Naive thymus-derived CD8-positive, alpha-beta T cell (primary cell): ENCODE data around the gene GNG12. TPM values are rescaled to one million over a fixed set of nuclear protein-coding genes. Genes with fewer than 3 reads are reported as not detected.

ENCODE experiments used
- ATAC-seq, 2 donors: fragments of 150-1000 bp; cut with Tn5 transposase in 1 of 2; sonication (Bioruptor Pico), chemical (Tn5 transposase) in 1 of 2; 1 replicate in 1 of 2; 2 replicates in 1 of 2; pipeline ENCODE4 v1.10.0; 2021; ENCODE audit warnings: mild to moderate bottlenecking in 2 of 2, moderate library complexity in 2 of 2
- POLR2A ChIA-PET: fragments of 350-600 bp; sonication (Branson Sonifier 250); formaldehyde crosslinking; loops from one replicate; lab custom pipeline; 2021; ENCODE audit warnings: antibody characterized with exemption; lab: Charles Lee
- DNase-seq, 10 donors: peaks; one replicate each; pipeline versions ENCODE4 v3.0.0 to v3.0.0-alpha.2; 2020 to 2022
- H3K27ac Mint-ChIP-seq, 10 donors: one replicate each; pipeline ENCODE4 v1.8.0; 2020 to 2022; ENCODE audit warnings: mild to moderate bottlenecking in 10 of 10, mixed read lengths in 10 of 10, moderate library complexity in 4 of 10, inconsistent platforms in 1 of 10
- H3K27me3 Mint-ChIP-seq, 5 donors: one replicate each; pipeline ENCODE4 v1.8.0; 2021 to 2022; ENCODE audit warnings: mixed read lengths in 5 of 5
- H3K36me3 Mint-ChIP-seq, 3 donors: one replicate each; pipeline ENCODE4 v1.8.0; 2020 to 2022; ENCODE audit warnings: mixed read lengths in 3 of 3, mild to moderate bottlenecking in 2 of 3, inconsistent platforms in 1 of 3
- H3K4me1 Mint-ChIP-seq, 4 donors: one replicate each; pipeline ENCODE4 v1.8.0; 2021 to 2022; ENCODE audit warnings: mixed read lengths in 4 of 4
- H3K4me3 Mint-ChIP-seq, 10 donors: one replicate each; pipeline ENCODE4 v1.8.0; 2020 to 2022; ENCODE audit warnings: mild to moderate bottlenecking in 10 of 10, mixed read lengths in 10 of 10, moderate library complexity in 6 of 10, inconsistent platforms in 1 of 10
- H3K9me3 Mint-ChIP-seq, 9 donors: one replicate each; pipeline ENCODE4 v1.8.0; 2020 to 2022; ENCODE audit warnings: mixed read lengths in 9 of 9, mild to moderate bottlenecking in 3 of 9, inconsistent platforms in 1 of 9, moderate library complexity in 1 of 9
- polyA plus RNA-seq, 3 donors: library from polyadenylated mRNA; unstranded; fragments of 300-500 nt; fragmentation: Illumina TruSeq; gene quantifications; one replicate each; pipeline ENCODE4 v1.2.3, GENCODE V29; 2021
- total RNA-seq, 8 experiments: library from RNA in 2 of 8; stranded (reverse) in 2 of 8; gene quantifications; one replicate each; pipeline ENCODE4 v1.2.3 and lab custom pipeline; 2021 to 2026

GNG12 gene
- total and polyA plus RNA-seq, 5 experiments from 2014 or later: not detected

- Mint-ChIP-seq H3K27ac (peak overlapping the region in 1 of 10 donors; percentile 26), H3K4me3 (no peak overlapping the region), H3K4me1 (no peaks in the 10 kb centered on the region), H3K36me3 (no peaks in the 10 kb centered on the region), H3K9me3 (no peaks in the 10 kb centered on the region), H3K27me3 (peaks cover 0 to 4% (median 0%) of the 10 kb centered on the region in 5 donors)
- no peak for DNase-seq
- ATAC-seq: no peak
- POLR2A ChIA-PET: no interaction called here
Measured at GRCh38 chr1:67713057-67713846, 120.0 kb downstream of the GNG12 start.

GRCh38 chr1:67711855-67712212 lies 121.4 kb downstream of the GNG12 start:
- POLR2A ChIA-PET: no interaction called here
- peaks cover 0 to 4% (median 0%) of the 10 kb centered on the region in 5 donors for H3K27me3 Mint-ChIP-seq
- no peak overlapping the region for H3K27ac Mint-ChIP-seq
- DNase-seq (no peak), ATAC-seq (no peak)
- H3K4me1 Mint-ChIP-seq: no peaks in the 10 kb centered on the region
- no peaks in the 10 kb centered on the region for H3K36me3 Mint-ChIP-seq
- H3K9me3 Mint-ChIP-seq: no peaks in the 10 kb centered on the region
- no peak overlapping the region for H3K4me3 Mint-ChIP-seq

GRCh38 chr1:67711158-67711854 lies 122.0 kb downstream of the GNG12 start:
- no peaks in the 10 kb centered on the region for H3K36me3 Mint-ChIP-seq
- no peak for ATAC-seq
- H3K4me3 Mint-ChIP-seq: no peak overlapping the region
- no peaks in the 10 kb centered on the region for H3K9me3 Mint-ChIP-seq
- H3K4me1 Mint-ChIP-seq: no peaks in the 10 kb centered on the region
- no peak for DNase-seq
- no peak overlapping the region for H3K27ac Mint-ChIP-seq
- H3K27me3 Mint-ChIP-seq: peaks cover 0 to 4% (median 0%) of the 10 kb centered on the region in 5 donors
- POLR2A ChIA-PET: no interaction called here

- peaks cover 0 to 4% (median 0%) of the 10 kb centered on the region in 5 donors for H3K27me3 Mint-ChIP-seq
- ATAC-seq: no peak
- no peaks in the 10 kb centered on the region for H3K9me3 Mint-ChIP-seq
- POLR2A ChIA-PET: no interaction called here
- no peak overlapping the region for H3K27ac Mint-ChIP-seq
- no peak overlapping the region for H3K4me3 Mint-ChIP-seq
- no peak for DNase-seq
- peaks cover 0 to 2% (median 0%) of the 10 kb centered on the region in 4 donors for H3K4me1 Mint-ChIP-seq
- no peaks in the 10 kb centered on the region for H3K36me3 Mint-ChIP-seq
Measured at GRCh38 chr1:67710417-67710816, 122.8 kb downstream of the GNG12 start.

- Mint-ChIP-seq H3K4me1 (peaks cover 0 to 2% (median 0%) of the 10 kb centered on the region in 4 donors), H3K36me3 (no peaks in the 10 kb centered on the region), H3K27ac (peak overlapping the region in 1 of 10 donors; percentile 64), H3K9me3 (no peaks in the 10 kb centered on the region), H3K4me3 (no peak overlapping the region), H3K27me3 (peaks cover 0 to 1% (median 0%) of the 10 kb centered on the region in 5 donors)
- ATAC-seq (no peak), DNase-seq (no peak)
- POLR2A ChIA-PET: no interaction called here
Measured at GRCh38 chr1:67708606-67709005, 124.7 kb downstream of the GNG12 start.

- no peak overlapping the region for H3K4me3 Mint-ChIP-seq
- peaks cover 0 to 5% (median 1%) of the 10 kb centered on the region in 5 donors for H3K27me3 Mint-ChIP-seq
- no peak for DNase-seq
- ATAC-seq: no peak
- no peaks in the 10 kb centered on the region for H3K9me3 Mint-ChIP-seq
- peaks cover 0 to 2% (median 0%) of the 10 kb centered on the region in 4 donors for H3K4me1 Mint-ChIP-seq
- H3K27ac Mint-ChIP-seq: no peak overlapping the region
- POLR2A ChIA-PET: no interaction called here
- no peaks in the 10 kb centered on the region for H3K36me3 Mint-ChIP-seq
Measured at GRCh38 chr1:67705735-67706453, 127.4 kb downstream of the GNG12 start.

GRCh38 chr1:67704351-67704750 lies 128.9 kb downstream of the GNG12 start:
- H3K4me3 Mint-ChIP-seq: no peak overlapping the region
- POLR2A ChIA-PET: no interaction called here
- H3K27me3 Mint-ChIP-seq: peaks cover 0 to 5% (median 1%) of the 10 kb centered on the region in 5 donors
- H3K27ac Mint-ChIP-seq: no peak overlapping the region
- DNase-seq (no peak), ATAC-seq (no peak)
- no peaks in the 10 kb centered on the region for H3K9me3 Mint-ChIP-seq
- H3K4me1 Mint-ChIP-seq: peaks cover 0 to 4% (median 0%) of the 10 kb centered on the region in 4 donors
- H3K36me3 Mint-ChIP-seq: no peaks in the 10 kb centered on the region

- DNase-seq (no peak), ATAC-seq (no peak)
- POLR2A ChIA-PET: no interaction called here
- H3K4me3 Mint-ChIP-seq: no peak overlapping the region
- H3K36me3 Mint-ChIP-seq: no peaks in the 10 kb centered on the region
- H3K9me3 Mint-ChIP-seq: no peaks in the 10 kb centered on the region
- H3K27me3 Mint-ChIP-seq: peaks cover 0 to 5% (median 1%) of the 10 kb centered on the region in 5 donors
- no peak overlapping the region for H3K27ac Mint-ChIP-seq
- H3K4me1 Mint-ChIP-seq: peaks cover 0 to 4% (median 0%) of the 10 kb centered on the region in 4 donors
Measured at GRCh38 chr1:67701876-67702275, 131.4 kb downstream of the GNG12 start.

GRCh38 chr1:67700692-67701410 lies 132.4 kb downstream of the GNG12 start:
- POLR2A ChIA-PET: no interaction called here
- no peaks in the 10 kb centered on the region for H3K36me3 Mint-ChIP-seq
- no peaks in the 10 kb centered on the region for H3K9me3 Mint-ChIP-seq
- DNase-seq: no peak
- H3K27me3 Mint-ChIP-seq: peaks cover 0 to 5% (median 1%) of the 10 kb centered on the region in 5 donors
- H3K4me1 Mint-ChIP-seq: peaks cover 0 to 3% (median 0%) of the 10 kb centered on the region in 4 donors
- H3K27ac Mint-ChIP-seq: no peak overlapping the region
- no peak overlapping the region for H3K4me3 Mint-ChIP-seq
- ATAC-seq: no peak

- no peaks in the 10 kb centered on the region for H3K36me3 Mint-ChIP-seq
- H3K4me1 Mint-ChIP-seq: peaks cover 0 to 2% (median 0%) of the 10 kb centered on the region in 4 donors
- POLR2A ChIA-PET: no interaction called here
- H3K9me3 Mint-ChIP-seq: no peaks in the 10 kb centered on the region
- no peak overlapping the region for H3K27ac Mint-ChIP-seq
- peaks cover 0 to 5% (median 1%) of the 10 kb centered on the region in 5 donors for H3K27me3 Mint-ChIP-seq
- ATAC-seq: no peak
- no peak for DNase-seq
- no peak overlapping the region for H3K4me3 Mint-ChIP-seq
Measured at GRCh38 chr1:67700220-67700619, 133.0 kb downstream of the GNG12 start.

- no peak overlapping the region for H3K27ac Mint-ChIP-seq
- no peaks in the 10 kb centered on the region for H3K9me3 Mint-ChIP-seq
- POLR2A ChIA-PET: no interaction called here
- peaks cover 0 to 2% (median 0%) of the 10 kb centered on the region in 4 donors for H3K4me1 Mint-ChIP-seq
- H3K36me3 Mint-ChIP-seq: no peaks in the 10 kb centered on the region
- no peak overlapping the region for H3K4me3 Mint-ChIP-seq
- ATAC-seq (no peak), DNase-seq (no peak)
- peaks cover 0 to 5% (median 0%) of the 10 kb centered on the region in 5 donors for H3K27me3 Mint-ChIP-seq
Measured at GRCh38 chr1:67696708-67697107, 136.6 kb downstream of the GNG12 start.

- DNase-seq (no peak), ATAC-seq (no peak)
- Mint-ChIP-seq H3K4me1 (peaks cover 0 to 2% (median 0%) of the 10 kb centered on the region in 4 donors), H3K36me3 (no peaks in the 10 kb centered on the region), H3K27me3 (peaks cover 0 to 2% (median 0%) of the 10 kb centered on the region in 5 donors), H3K4me3 (no peak overlapping the region), H3K27ac (no peak overlapping the region), H3K9me3 (no peaks in the 10 kb centered on the region)
- POLR2A ChIA-PET: no interaction called here
Measured at GRCh38 chr1:67695963-67696362, 137.3 kb downstream of the GNG12 start.
